GM20000 (cell line): ENCODE measurements around the gene TSNAX.
A peak's percentile ranks its signal among the peaks of the same experiment; 100 is the strongest.

ENCODE experiments used
- DNase-seq: peaks from one replicate; pipeline ENCODE4 v3.0.0; 2012; ENCODE audit warnings: low spot score
- TF ChIP-seq, protein P1 (sequence below): IDR thresholded peaks from 2 replicates; pipeline ENCODE4 v1.5.1; 2012; ENCODE audit warnings: mild to moderate bottlenecking, control low read depth; ENCODE audit errors: extremely low read depth, missing control alignments

Gene TSNAX

GRCh38 chr1:231603598-231604275, 75.3 kb downstream of the TSNAX start:
- TF ChIP-seq, protein P1, sequence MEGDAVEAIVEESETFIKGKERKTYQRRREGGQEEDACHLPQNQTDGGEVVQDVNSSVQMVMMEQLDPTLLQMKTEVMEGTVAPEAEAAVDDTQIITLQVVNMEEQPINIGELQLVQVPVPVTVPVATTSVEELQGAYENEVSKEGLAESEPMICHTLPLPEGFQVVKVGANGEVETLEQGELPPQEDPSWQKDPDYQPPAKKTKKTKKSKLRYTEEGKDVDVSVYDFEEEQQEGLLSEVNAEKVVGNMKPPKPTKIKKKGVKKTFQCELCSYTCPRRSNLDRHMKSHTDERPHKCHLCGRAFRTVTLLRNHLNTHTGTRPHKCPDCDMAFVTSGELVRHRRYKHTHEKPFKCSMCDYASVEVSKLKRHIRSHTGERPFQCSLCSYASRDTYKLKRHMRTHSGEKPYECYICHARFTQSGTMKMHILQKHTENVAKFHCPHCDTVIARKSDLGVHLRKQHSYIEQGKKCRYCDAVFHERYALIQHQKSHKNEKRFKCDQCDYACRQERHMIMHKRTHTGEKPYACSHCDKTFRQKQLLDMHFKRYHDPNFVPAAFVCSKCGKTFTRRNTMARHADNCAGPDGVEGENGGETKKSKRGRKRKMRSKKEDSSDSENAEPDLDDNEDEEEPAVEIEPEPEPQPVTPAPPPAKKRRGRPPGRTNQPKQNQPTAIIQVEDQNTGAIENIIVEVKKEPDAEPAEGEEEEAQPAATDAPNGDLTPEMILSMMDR = peak; percentile 60
- DNase-seq = peak; percentile 44

GRCh38 chr1:231604276-231604621, 75.8 kb downstream of the TSNAX start:
- TF ChIP-seq, protein P1 = no peak
- no peak for DNase-seq

DNA sequence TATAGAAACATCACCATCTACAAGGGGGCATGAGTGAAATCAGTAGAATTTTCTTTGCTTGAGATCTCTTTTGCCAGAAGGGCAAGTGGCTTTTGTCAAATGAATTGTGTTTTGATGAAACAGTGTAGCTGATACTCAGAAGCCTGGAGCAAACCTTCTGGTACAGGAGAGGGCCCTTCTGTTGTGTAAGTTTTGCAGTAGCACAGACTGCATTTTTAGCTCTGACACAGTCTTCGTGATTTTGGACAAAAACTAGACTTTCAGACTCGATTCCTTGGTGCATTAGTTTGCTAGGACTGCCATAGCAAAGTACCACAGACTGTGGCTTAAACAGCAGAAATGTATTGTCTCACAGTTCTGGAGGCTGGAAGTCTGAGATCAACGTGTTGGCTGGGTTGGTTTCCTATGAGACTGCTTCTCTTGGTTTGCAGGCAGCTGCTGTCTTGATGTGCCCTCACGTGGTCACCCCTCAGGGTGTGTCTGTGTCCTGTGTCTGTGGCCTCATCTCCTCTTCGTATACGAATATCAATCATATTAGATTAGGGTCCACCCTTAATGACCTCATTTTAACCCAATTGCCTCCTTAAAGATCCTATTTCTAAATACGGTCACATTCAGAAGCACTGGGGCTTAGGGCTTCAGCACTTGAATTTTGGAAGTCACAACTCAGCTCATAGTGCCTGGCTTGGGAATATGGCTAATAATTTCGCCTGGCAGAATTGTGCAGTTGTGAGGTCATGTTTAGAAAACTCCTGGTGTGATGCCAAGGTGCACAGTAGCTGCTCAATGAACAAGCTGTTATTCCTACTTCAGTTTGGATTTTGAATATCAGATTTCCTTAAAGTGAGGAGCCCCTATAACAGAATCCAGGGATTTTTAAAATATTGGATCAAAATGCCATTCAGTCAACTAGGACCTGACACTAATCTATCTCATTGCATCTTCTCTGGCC, 77.0 kb downstream of the TSNAX start:
- no peak for DNase-seq

GRCh38 chr1:231606712-231607111, 78.2 kb downstream of the TSNAX start:
- DNase-seq = no peak
- TF ChIP-seq, protein P1 = no peak

More for the DNA sequence above, 77.0 kb downstream of the TSNAX start:
- TF ChIP-seq, protein P1 = no peak

GRCh38 chr1:231610388-231610787, 81.9 kb downstream of the TSNAX start:
- no peak for DNase-seq

DNA sequence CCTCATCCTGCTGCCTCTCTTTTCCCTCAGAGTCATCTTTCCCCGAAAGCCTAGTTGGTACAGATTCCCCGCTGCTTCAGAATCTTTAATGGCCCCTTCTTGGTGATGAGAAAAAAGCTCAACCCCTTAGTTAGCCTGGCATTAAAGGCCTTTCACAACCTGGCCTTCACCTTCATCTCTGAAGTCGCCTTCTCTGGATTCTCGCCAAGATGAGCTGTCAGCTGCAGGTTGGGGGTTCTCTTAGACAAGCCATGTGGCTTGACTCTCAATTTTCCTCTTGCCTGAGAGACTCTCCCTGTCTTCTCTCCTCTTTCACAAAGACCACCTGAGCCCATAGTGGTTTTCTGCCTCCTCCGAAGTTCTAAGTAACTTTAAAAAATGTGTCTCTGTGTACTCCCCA, 82.6 kb downstream of the TSNAX start:
- TF ChIP-seq, protein P1 = no peak
- DNase-seq = no peak

More at GRCh38 chr1:231610388-231610787, 81.9 kb downstream of the TSNAX start:
- TF ChIP-seq, protein P1 = no peak

- TF ChIP-seq, protein P1 = no peak
- DNase-seq = no peak
Measured at GRCh38 chr1:231611851-231612250, 83.4 kb downstream of the TSNAX start.
